MM.1S (cell line): ENCODE data around the gene FCHSD1.

Source experiments
- DNase-seq: peaks from one replicate; pipeline ENCODE4 v3.0.0-alpha.2; 2015
- H2AFZ ChIP-seq: fragments of 300-600 bp; sonication (generic); 2 replicates; pipeline ENCODE4 v1.6.0; 2016; ENCODE audit warnings: antibody characterized with exemption, low read length
- H3F3A ChIP-seq: fragments of 300-600 bp; sonication (generic); 2 replicates; pipeline ENCODE4 v1.6.1; 2016; ENCODE audit warnings: mild to moderate bottlenecking, antibody characterized with exemption, low read length, moderate library complexity, mixed read lengths; ENCODE audit not compliant: insufficient read depth
- H3K27ac ChIP-seq: fragments of 300-600 bp; sonication (generic); 2 replicates; pipeline ENCODE4 v1.5.1; 2016; ENCODE audit warnings: mild to moderate bottlenecking, low read length
- H3K27me3 ChIP-seq: fragments of 300-600 bp; sonication (generic); replicated peaks from 2 replicates; pipeline ENCODE4 v1.6.0; 2016; ENCODE audit warnings: low read length; ENCODE audit not compliant: insufficient read depth
- H3K36me3 ChIP-seq: fragments of 300-600 bp; sonication (generic); replicated peaks from 2 replicates; pipeline ENCODE4 v1.6.1; 2016; ENCODE audit warnings: mild to moderate bottlenecking, low read length, mixed read lengths; ENCODE audit not compliant: insufficient read depth
- H3K4me1 ChIP-seq: fragments of 300-600 bp; sonication (generic); 2 replicates; pipeline ENCODE4 v1.6.1; 2016; ENCODE audit warnings: low read length, mixed read lengths
- H3K4me2 ChIP-seq: fragments of 300-600 bp; sonication (generic); 2 replicates; pipeline ENCODE4 v1.6.0; 2016; ENCODE audit warnings: low read depth, low read length
- H3K4me3 ChIP-seq: fragments of 300-600 bp; sonication (generic); 2 replicates; pipeline ENCODE4 v1.5.1; 2016; ENCODE audit warnings: low read length, mixed read lengths
- H3K79me2 ChIP-seq: fragments of 300-600 bp; sonication (generic); 2 replicates; pipeline ENCODE4 v1.6.1; 2016; ENCODE audit warnings: mixed run types, low read length, mixed read lengths
- H3K9ac ChIP-seq: fragments of 300-600 bp; sonication (generic); 2 replicates; pipeline ENCODE4 v1.6.1; 2016; ENCODE audit warnings: low read length, mixed read lengths
- H3K9me2 ChIP-seq: fragments of 300-600 bp; sonication (generic); replicated peaks from 2 replicates; pipeline ENCODE4 v1.6.1; 2016; ENCODE audit warnings: mild to moderate bottlenecking, low read length, mixed read lengths; ENCODE audit not compliant: insufficient read depth
- H3K9me3 ChIP-seq: fragments of 300-600 bp; sonication (generic); replicated peaks from 2 replicates; pipeline ENCODE4 v1.6.1; 2016; ENCODE audit warnings: mild to moderate bottlenecking, low read length, mixed read lengths; ENCODE audit not compliant: insufficient read depth
- H4K20me1 ChIP-seq: fragments of 300-600 bp; sonication (generic); 2 replicates; pipeline ENCODE4 v1.6.1; 2016; ENCODE audit warnings: mild to moderate bottlenecking, low read length, moderate library complexity, mixed read lengths; ENCODE audit not compliant: insufficient read depth
- CTCF ChIP-seq: fragments of 300-600 bp; sonication (generic); IDR thresholded peaks from 2 replicates; pipeline ENCODE4 v1.5.1; 2016; ENCODE audit warnings: antibody characterized with exemption, low read length, mixed read lengths
- EZH2 ChIP-seq: fragments of 300-600 bp; sonication (generic); optimal IDR thresholded peaks from 2 replicates; pipeline ENCODE3; 2017; ENCODE audit warnings: low read depth, mild to moderate bottlenecking, antibody characterized with exemption, low read length, mixed read lengths
- EZH2phosphoT487 ChIP-seq: fragments of 300-600 bp; sonication (generic); IDR thresholded peaks from 2 replicates; pipeline ENCODE4 v1.6.1; 2018; ENCODE audit warnings: antibody characterized with exemption, low read length

FCHSD1 gene

GRCh38 chr5:141672841-141673813, 21.9 kb upstream of the FCHSD1 start:
- Histone ChIP-seq H3K27me3 (no peaks in the 10 kb centered on the region; the same call in 1 of the 2 replicates), H4K20me1 (no peaks in the 10 kb centered on the region), H2AFZ (no peak overlapping the region), H3K79me2 (no peaks in the 10 kb centered on the region), H3K4me1 (no peaks in the 10 kb centered on the region), H3K9me3 (no peaks in the 10 kb centered on the region), H3K27ac (no peak overlapping the region), H3K9ac (no peak overlapping the region), H3K36me3 (no peaks in the 10 kb centered on the region), H3F3A (no peaks in the 10 kb centered on the region), H3K4me3 (no peak overlapping the region), H3K4me2 (no peak overlapping the region), H3K9me2 (no peaks in the 10 kb centered on the region)
- TF ChIP-seq CTCF (no peak), EZH2 (no peak), EZH2phosphoT487 (no peak)
- no peak for DNase-seq

- Histone ChIP-seq H3K4me2 (no peak overlapping the region), H3K4me3 (no peak overlapping the region), H3K27me3 (no peaks in the 10 kb centered on the region; the same call in 1 of the 2 replicates), H4K20me1 (no peaks in the 10 kb centered on the region), H3K36me3 (no peaks in the 10 kb centered on the region), H3K27ac (no peak overlapping the region), H2AFZ (no peak overlapping the region), H3K9me3 (no peaks in the 10 kb centered on the region), H3K9me2 (no peaks in the 10 kb centered on the region), H3F3A (no peaks in the 10 kb centered on the region), H3K9ac (no peak overlapping the region), H3K79me2 (no peaks in the 10 kb centered on the region), H3K4me1 (no peaks in the 10 kb centered on the region)
- no peak for TF ChIP-seq CTCF
- TF ChIP-seq EZH2 = no peak
- DNase-seq = no peak
Observed at GRCh38 chr5:141672071-141672840, 21.0 kb upstream of the FCHSD1 start.

GRCh38 chr5:141669520-141669919, 18.3 kb upstream of the FCHSD1 start:
- Histone ChIP-seq H3K4me2 (no peak overlapping the region), H3K4me3 (no peak overlapping the region), H3K27ac (no peak overlapping the region), H3K9ac (no peak overlapping the region), H3K36me3 (no peaks in the 10 kb centered on the region), H3K4me1 (no peaks in the 10 kb centered on the region), H3K9me3 (no peaks in the 10 kb centered on the region), H3F3A (no peaks in the 10 kb centered on the region), H3K27me3 (no peaks in the 10 kb centered on the region), H3K9me2 (no peaks in the 10 kb centered on the region), H2AFZ (0 out of 2 replicates have a peak overlapping the region, but pooled peaks have one; percentile 21), H3K79me2 (no peaks in the 10 kb centered on the region), H4K20me1 (no peaks in the 10 kb centered on the region)
- no peak for DNase-seq
- TF ChIP-seq EZH2 (no peak), CTCF (peak; percentile 7; the same call in 1 of the 2 replicates)
